Neural progenitor cell (in vitro differentiated cells): Measurements from ENCODE around the gene SDCCAG8.

Experiments used
- EZH2 ChIP-seq: fragments of 200-600 bp; sonication (generic); IDR thresholded peaks from 2 replicates; pipeline ENCODE4 v1.6.1; 2017; ENCODE audit warnings: antibody characterized with exemption, mild to moderate bottlenecking, moderate library complexity
- EZH2phosphoT487 ChIP-seq: fragments of 200-600 bp; sonication (generic); IDR thresholded peaks from 2 replicates; pipeline ENCODE4 v1.6.1; 2017; ENCODE audit warnings: antibody characterized with exemption
- TF ChIP-seq, protein P1 (sequence below): fragments of 200-600 bp; sonication (generic); IDR thresholded peaks from 2 replicates; pipeline ENCODE4 v1.5.1; 2017; ENCODE audit warnings: antibody characterized with exemption, mild to moderate bottlenecking

DNA sequence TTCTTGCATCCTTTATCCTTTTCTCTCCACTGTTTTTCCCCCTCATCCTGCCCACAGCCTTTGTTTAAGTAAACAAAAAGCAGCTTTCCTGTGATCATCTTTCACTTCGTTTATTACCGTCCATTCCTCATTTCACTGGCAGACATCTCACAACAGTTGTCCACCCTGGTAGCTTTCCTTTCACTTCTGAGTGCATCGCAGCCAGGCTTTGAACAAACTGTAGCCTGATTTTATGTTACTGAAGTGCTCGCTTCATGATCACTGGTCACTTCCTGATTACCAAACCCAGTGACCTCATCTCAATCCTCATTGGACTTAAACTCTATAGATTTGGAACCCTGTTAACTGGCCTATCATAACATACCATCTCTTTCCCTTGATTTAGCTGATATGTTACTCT, 67.7 kb downstream of the SDCCAG8 start:
- TF ChIP-seq, protein P1, sequence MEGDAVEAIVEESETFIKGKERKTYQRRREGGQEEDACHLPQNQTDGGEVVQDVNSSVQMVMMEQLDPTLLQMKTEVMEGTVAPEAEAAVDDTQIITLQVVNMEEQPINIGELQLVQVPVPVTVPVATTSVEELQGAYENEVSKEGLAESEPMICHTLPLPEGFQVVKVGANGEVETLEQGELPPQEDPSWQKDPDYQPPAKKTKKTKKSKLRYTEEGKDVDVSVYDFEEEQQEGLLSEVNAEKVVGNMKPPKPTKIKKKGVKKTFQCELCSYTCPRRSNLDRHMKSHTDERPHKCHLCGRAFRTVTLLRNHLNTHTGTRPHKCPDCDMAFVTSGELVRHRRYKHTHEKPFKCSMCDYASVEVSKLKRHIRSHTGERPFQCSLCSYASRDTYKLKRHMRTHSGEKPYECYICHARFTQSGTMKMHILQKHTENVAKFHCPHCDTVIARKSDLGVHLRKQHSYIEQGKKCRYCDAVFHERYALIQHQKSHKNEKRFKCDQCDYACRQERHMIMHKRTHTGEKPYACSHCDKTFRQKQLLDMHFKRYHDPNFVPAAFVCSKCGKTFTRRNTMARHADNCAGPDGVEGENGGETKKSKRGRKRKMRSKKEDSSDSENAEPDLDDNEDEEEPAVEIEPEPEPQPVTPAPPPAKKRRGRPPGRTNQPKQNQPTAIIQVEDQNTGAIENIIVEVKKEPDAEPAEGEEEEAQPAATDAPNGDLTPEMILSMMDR, result no peak
- no peak for TF ChIP-seq EZH2
- TF ChIP-seq EZH2phosphoT487, result no peak
